Smooth muscle cell (in vitro differentiated cells): ENCODE results near the gene MRPL28. TPM values are rescaled to one million over a fixed set of nuclear protein-coding genes. Genes with fewer than 3 reads are reported as not detected.
A peak's percentile ranks its signal among the peaks of the same experiment; 100 is the strongest.

ENCODE experiments used
- DNase-seq: peaks from one replicate; lab custom pipeline; 2025; ENCODE audit not compliant: unreplicated experiment; lab: John Stamatoyannopoulos, UW
- H2AFZ ChIP-seq: fragments of 200-600 bp; sonication (generic); 2 replicates; pipeline ENCODE4 v1.6.0; 2016; ENCODE audit warnings: antibody characterized with exemption, low read depth, mild to moderate bottlenecking
- H3F3A ChIP-seq: fragments of 200-600 bp; sonication (generic); 2 replicates; pipeline ENCODE4 v1.6.0; 2017; ENCODE audit warnings: antibody characterized with exemption, low read depth
- H3K27ac ChIP-seq: fragments of 200-600 bp; sonication (generic); 2 replicates; pipeline ENCODE4 v1.5.1; 2016; ENCODE audit warnings: low read depth, mild to moderate bottlenecking
- H3K27me3 ChIP-seq: fragments of 200-600 bp; sonication (generic); 2 replicates; pipeline ENCODE4 v1.6.1; 2016; ENCODE audit warnings: low read depth, mild to moderate bottlenecking
- H3K36me3 ChIP-seq: fragments of 200-600 bp; sonication (generic); 2 replicates; pipeline ENCODE4 v1.5.1; 2016; ENCODE audit warnings: low read depth
- H3K4me1 ChIP-seq: fragments of 200-600 bp; sonication (generic); 2 replicates; pipeline ENCODE4 v1.5.1; 2016; ENCODE audit warnings: low read depth
- H3K4me2 ChIP-seq: fragments of 200-600 bp; sonication (generic); 2 replicates; pipeline ENCODE4 v1.6.0; 2016; ENCODE audit warnings: mild to moderate bottlenecking
- H3K4me3 ChIP-seq: fragments of 200-600 bp; sonication (generic); 2 replicates; pipeline ENCODE4 v1.5.1; 2016; ENCODE audit warnings: mild to moderate bottlenecking
- H3K79me2 ChIP-seq: fragments of 200-600 bp; sonication (generic); 2 replicates; pipeline ENCODE4 v1.6.0; 2016; ENCODE audit warnings: low read depth, mild to moderate bottlenecking
- H3K9ac ChIP-seq: fragments of 200-600 bp; sonication (generic); 2 replicates; pipeline ENCODE4 v1.6.0; 2016; ENCODE audit warnings: low read depth
- H3K9me3 ChIP-seq: fragments of 200-600 bp; sonication (generic); replicated peaks from 2 replicates; pipeline ENCODE4 v1.5.1; 2016; ENCODE audit warnings: low read depth
- H4K20me1 ChIP-seq: fragments of 200-600 bp; sonication (generic); 2 replicates; pipeline ENCODE4 v1.6.0; 2016; ENCODE audit warnings: low read depth
- CTCF ChIP-seq: fragments of 200-600 bp; sonication (generic); IDR thresholded peaks from 2 replicates; pipeline ENCODE4 v1.5.1; 2017; ENCODE audit warnings: borderline replicate concordance, mild to moderate bottlenecking, antibody characterized with exemption; ENCODE audit not compliant: insufficient read depth, poor library complexity, severe bottlenecking
- WGBS: methylation state at CpG from one replicate; pipeline ENCODE4 v1.1.7; 2016; ENCODE audit warnings: low lambda C conversion rate; 5-methylcytosine and 5-hydroxymethylcytosine counted together
- polyA plus RNA-seq: library from polyadenylated mRNA; unstranded; fragments of >200 nt; fragmentation: Nextera tagmentation; extraction: Ambion mirVana; gene quantifications from 2 replicates; pipeline ENCODE4 v1.2.1, GENCODE V29; 2016
- total RNA-seq: library from RNA; depleted of rRNA; stranded (reverse); fragments of >200 nt; gene quantifications from 2 replicates; pipeline ENCODE4 v1.2.3, GENCODE V29; 2014

MRPL28 gene
- total and polyA plus RNA-seq, 2 experiments from 2014 or later: 84.6 to 155 TPM

GRCh38 chr16:372302-372983 lies 2.1 kb upstream of the MRPL28 start:
- Histone ChIP-seq H3K4me3 (no peak overlapping the region), H3K4me2 (no peak overlapping the region), H3K9ac (no peak overlapping the region), H4K20me1 (no peaks in the 10 kb centered on the region), H3K36me3 (no peaks in the 10 kb centered on the region), H3K9me3 (no peaks in the 10 kb centered on the region), H3F3A (no peaks in the 10 kb centered on the region), H3K27ac (no peak overlapping the region), H3K4me1 (peaks cover 8% of the 10 kb centered on the region), H2AFZ (no peak overlapping the region), H3K27me3 (no peaks in the 10 kb centered on the region), H3K79me2 (peaks cover 2% of the 10 kb centered on the region)
- 92% methylated on average over 19 of the region's 19 CpGs for WGBS
- TF ChIP-seq CTCF: no peak
- no peak for DNase-seq

- Histone ChIP-seq H3K9me3 (no peaks in the 10 kb centered on the region), H2AFZ (no peak overlapping the region), H3K4me1 (peaks cover 8% of the 10 kb centered on the region), H3K36me3 (no peaks in the 10 kb centered on the region), H3K27ac (no peak overlapping the region), H3F3A (no peaks in the 10 kb centered on the region), H3K9ac (no peak overlapping the region), H3K4me3 (no peak overlapping the region), H3K27me3 (no peaks in the 10 kb centered on the region), H4K20me1 (no peaks in the 10 kb centered on the region), H3K79me2 (peaks cover 2% of the 10 kb centered on the region), H3K4me2 (no peak overlapping the region)
- TF ChIP-seq CTCF: no peak
- DNase-seq: no peak
- WGBS: 97% methylated on average over 31 of the region's 31 CpGs
Measured at GRCh38 chr16:371515-372301, 1.4 kb upstream of the MRPL28 start.

- peaks cover 2% of the 10 kb centered on the region for H3K79me2 ChIP-seq
- H3F3A ChIP-seq: no peaks in the 10 kb centered on the region
- H3K27me3 ChIP-seq: no peaks in the 10 kb centered on the region
- no peaks in the 10 kb centered on the region for H4K20me1 ChIP-seq
- no peak overlapping the region for H3K9ac ChIP-seq
- H3K4me3 ChIP-seq: peak overlapping the region; percentile 52
- H3K9me3 ChIP-seq: no peaks in the 10 kb centered on the region
- H2AFZ ChIP-seq: peak overlapping the region; percentile 23
- H3K27ac ChIP-seq: peak overlapping the region; percentile 17
- peaks cover 8% of the 10 kb centered on the region for H3K4me1 ChIP-seq
- no peaks in the 10 kb centered on the region for H3K36me3 ChIP-seq
- no peak for DNase-seq
- whole genome bisulfite sequencing: 72% methylated on average over 10 of the region's 10 CpGs
- peak overlapping the region; percentile 89 for H3K4me2 ChIP-seq
- TF ChIP-seq CTCF: no peak
Measured at GRCh38 chr16:370979-371514, 709 bp upstream of the MRPL28 start.
